Measurements from ENCODE around the gene CTSD. TPM values are rescaled to one million over a fixed set of nuclear protein-coding genes. Genes with fewer than 3 reads are reported as not detected.

The CTSD gene
- total and polyA plus RNA-seq, 2 of the 4 experiments (the other 2 are of a cell fraction) = 39.8 to 166 TPM

GRCh38 chr11:1738380-1738779 is 25.3 kb downstream of the CTSD start:
- ChIA-PET POLR2A (ENCODE audit: unreplicated experiment) (no interaction called here), CTCF (no interaction called here)
- H2AK5ac ChIP-seq (ENCODE audit: low read depth, low read length) = no peak overlapping the region
- no peak overlapping the region for H2BK20ac ChIP-seq (ENCODE audit: low read depth, low read length)
- no peak overlapping the region for H3K4ac ChIP-seq (ENCODE audit: low read depth, low read length)
- H3K4me1 ChIP-seq (ENCODE audit: control insufficient read depth, insufficient read depth, low read length) = no peaks in the 10 kb centered on the region
- no peak overlapping the region for H3K4me3 ChIP-seq (ENCODE audit: insufficient read depth, low read depth, low read length)
- no peak overlapping the region for H4K8ac ChIP-seq (ENCODE audit: low read depth in 2 of 2, low read length in 2 of 2)
- no peaks in the 10 kb centered on the region for H3K36me3 ChIP-seq (ENCODE audit: control insufficient read depth, insufficient read depth, low read length)
- dilution Hi-C loops (cut with HindIII; ENCODE audit: low sequenced_read_pairs, unreplicated experiment) (no loop called here), intact Hi-C loops (cut with micrococcal nuclease) (no loop called here), in situ Hi-C loops (cut with MboI; ENCODE audit: low sequenced_read_pairs) (no loop called here)
- H2AFZ ChIP-seq (replicated peaks; ENCODE audit: low read length, poor library complexity) = no peak overlapping the region
- no peak overlapping the region for H3K18ac ChIP-seq (ENCODE audit: low read depth, low read length)
- H4K91ac ChIP-seq (ENCODE audit: insufficient read depth, low read depth, low read length) = no peak overlapping the region
- BruUV-seq (replicated peaks) = no TSS peak
- H3K14ac ChIP-seq (replicated peaks; ENCODE audit: low read depth, low read length) = no peak overlapping the region
- no peak overlapping the region for H2BK15ac ChIP-seq (ENCODE audit: low read depth, low read length)
- H3K9me1 ChIP-seq (ENCODE audit: insufficient read depth, low read length) = no peaks in the 10 kb centered on the region
- no peak overlapping the region for H2BK5ac ChIP-seq (ENCODE audit: low read depth, low read length, poor library complexity, severe bottlenecking)
- peaks cover 17% of the 10 kb centered on the region for H3K9me3 ChIP-seq (ENCODE audit: control insufficient read depth, insufficient read depth, low read length)
- H3K27ac ChIP-seq (ENCODE audit: insufficient read depth, low read length) = no peak overlapping the region
- H3K4me2 ChIP-seq (ENCODE audit: low read depth, low read length) = no peak overlapping the region
- no peak overlapping the region for H4K5ac ChIP-seq (ENCODE audit: low read depth, low read length)
- H2AK9ac ChIP-seq (replicated peaks; ENCODE audit: low read depth, low read length, poor library complexity) = no peak overlapping the region
- no peak for TF ChIP-seq RAD21 (IDR thresholded peaks at IDR 0.05; ENCODE audit: low read length)
- DNase-seq (no peak), ATAC-seq (ENCODE audit: low read depth) (no peak)
- H2BK120ac ChIP-seq (ENCODE audit: low read depth, low read length) = no peak overlapping the region
- no peaks in the 10 kb centered on the region for H3K79me1 ChIP-seq (ENCODE audit: low read depth in 1 of 2, low read length in 2 of 2)
- H3K23ac ChIP-seq (ENCODE audit: low read depth, low read length) = no peak overlapping the region
- H3K9ac ChIP-seq (ENCODE audit: low read depth, low read length) = no peak overlapping the region
- H3K56ac ChIP-seq (ENCODE audit: extremely low read depth, insufficient read depth, low read length) = no peak overlapping the region
- no peaks in the 10 kb centered on the region for H4K20me1 ChIP-seq (ENCODE audit: insufficient read depth, low read length)
- WGBS, 2 experiments (ENCODE audit: extremely low coverage in 2 of 2, insufficient read length in 1 of 2) = 83% methylated on average over 10 of the region's 10 CpGs; no CpG with 5 or more reads in 1 of the 2 experiments
- H3K27me3 ChIP-seq (ENCODE audit: control insufficient read depth, insufficient read depth, low read length) = peaks cover 45% of the 10 kb centered on the region

Data from IMR-90 (cell line).